GM19035 (cell line): ENCODE measurements around the gene RPS26.
"Not testable (repeated sequence)": the region's sequence is repeated elsewhere in the genome, so short reads cannot be mapped to it uniquely, and the experiment has no call there.

ENCODE experiments used
- ATAC-seq: cut with Tn5 transposase; IDR thresholded peaks from one replicate; pipeline ENCODE4 v1.9.1; 2021; ENCODE audit not compliant: unreplicated experiment

RPS26 gene

GRCh38 chr12:56020423-56021184, 21.1 kb upstream of the RPS26 start, which contains the start of gene IKZF4:
IKZF4 (plus strand) TSS chr12:56021043; CDS start chr12:56021494, 451 bp downstream.
- ATAC-seq = no peak

- ATAC-seq = no peak
Observed at GRCh38 chr12:56021889-56022497, 19.7 kb upstream of the RPS26 start.

- no peak for ATAC-seq
Observed at GRCh38 chr12:56028511-56029165, 13.1 kb upstream of the RPS26 start.

GRCh38 chr12:56029166-56029519, 12.6 kb upstream of the RPS26 start:
- ATAC-seq = no peak

GRCh38 chr12:56029666-56030293, 11.9 kb upstream of the RPS26 start:
- peak; percentile 53 for ATAC-seq

- no peak for ATAC-seq
Observed at GRCh38 chr12:56031987-56032386, 9.7 kb upstream of the RPS26 start.

- no peak for ATAC-seq
Observed at GRCh38 chr12:56034586-56035332, 7.0 kb upstream of the RPS26 start.

- no peak for ATAC-seq
Observed at GRCh38 chr12:56037161-56037560, 4.6 kb upstream of the RPS26 start.

- no peak for ATAC-seq
Observed at GRCh38 chr12:56038022-56038655, 3.6 kb upstream of the RPS26 start.

GRCh38 chr12:56040151-56040550, 1.6 kb upstream of the RPS26 start:
- no peak for ATAC-seq

- ATAC-seq = no peak
Observed at GRCh38 chr12:56040963-56041551, 661 bp upstream of the RPS26 start.

- not testable (repeated sequence) for ATAC-seq
Observed at GRCh38 chr12:56042430-56042813, 704 bp downstream of the RPS26 start.

GRCh38 chr12:56042843-56043242, 1.1 kb downstream of the RPS26 start:
- ATAC-seq = no peak

GRCh38 chr12:56046027-56046780, 4.5 kb downstream of the RPS26 start:
- ATAC-seq = no peak

- no peak for ATAC-seq
Observed at GRCh38 chr12:56053407-56053893, 11.7 kb downstream of the RPS26 start.

GRCh38 chr12:56059964-56060363, 18.2 kb downstream of the RPS26 start:
- ATAC-seq = not testable (repeated sequence)

GRCh38 chr12:56061982-56062381, 20.3 kb downstream of the RPS26 start:
- no peak for ATAC-seq

- no peak for ATAC-seq
Observed at GRCh38 chr12:56062996-56063395, 21.3 kb downstream of the RPS26 start.

- ATAC-seq = no peak
Observed at GRCh38 chr12:56071648-56072047, 29.9 kb downstream of the RPS26 start.
